Measurements from ENCODE around the gene PROCA1.

The PROCA1 gene, protein sequence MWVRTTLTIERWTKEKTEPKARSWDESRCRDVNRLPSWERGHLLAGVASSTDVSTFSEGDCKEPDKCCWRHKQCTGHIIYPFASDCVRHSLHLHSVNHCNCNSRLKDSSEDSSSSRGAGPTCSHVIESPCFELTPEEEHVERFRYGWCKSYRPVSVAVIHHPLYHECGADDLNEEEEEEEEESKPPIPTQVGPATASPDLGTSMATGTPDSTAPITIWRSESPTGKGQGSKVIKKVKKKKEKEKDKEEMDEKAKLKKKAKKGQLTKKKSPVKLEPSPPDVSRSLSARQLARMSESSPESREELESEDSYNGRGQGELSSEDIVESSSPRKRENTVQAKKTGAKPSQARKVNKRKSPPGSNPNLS

DNA sequence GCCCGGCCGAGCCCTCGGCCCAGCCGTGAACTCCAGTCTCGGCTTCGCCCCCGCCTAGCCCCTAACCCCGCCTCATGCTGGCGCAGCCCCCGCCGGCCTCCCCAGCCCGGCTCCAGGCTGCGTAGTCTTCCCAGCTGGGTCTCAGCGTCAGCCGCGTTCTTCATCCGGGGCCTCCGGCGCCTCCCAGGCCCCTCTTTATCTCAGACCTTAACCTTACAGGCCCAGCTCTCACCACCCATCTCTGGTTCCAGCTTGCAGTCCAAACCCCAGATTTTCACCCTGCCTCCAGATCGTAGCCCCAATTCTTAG lies at the start of gene PROCA1:
Gene PROCA1, minus strand, starts transcription at position 166 of the 309 bp plus-strand sequence. CDS start 228 bp downstream, outside the sequence.
- DNase-seq, result no peak

DNA sequence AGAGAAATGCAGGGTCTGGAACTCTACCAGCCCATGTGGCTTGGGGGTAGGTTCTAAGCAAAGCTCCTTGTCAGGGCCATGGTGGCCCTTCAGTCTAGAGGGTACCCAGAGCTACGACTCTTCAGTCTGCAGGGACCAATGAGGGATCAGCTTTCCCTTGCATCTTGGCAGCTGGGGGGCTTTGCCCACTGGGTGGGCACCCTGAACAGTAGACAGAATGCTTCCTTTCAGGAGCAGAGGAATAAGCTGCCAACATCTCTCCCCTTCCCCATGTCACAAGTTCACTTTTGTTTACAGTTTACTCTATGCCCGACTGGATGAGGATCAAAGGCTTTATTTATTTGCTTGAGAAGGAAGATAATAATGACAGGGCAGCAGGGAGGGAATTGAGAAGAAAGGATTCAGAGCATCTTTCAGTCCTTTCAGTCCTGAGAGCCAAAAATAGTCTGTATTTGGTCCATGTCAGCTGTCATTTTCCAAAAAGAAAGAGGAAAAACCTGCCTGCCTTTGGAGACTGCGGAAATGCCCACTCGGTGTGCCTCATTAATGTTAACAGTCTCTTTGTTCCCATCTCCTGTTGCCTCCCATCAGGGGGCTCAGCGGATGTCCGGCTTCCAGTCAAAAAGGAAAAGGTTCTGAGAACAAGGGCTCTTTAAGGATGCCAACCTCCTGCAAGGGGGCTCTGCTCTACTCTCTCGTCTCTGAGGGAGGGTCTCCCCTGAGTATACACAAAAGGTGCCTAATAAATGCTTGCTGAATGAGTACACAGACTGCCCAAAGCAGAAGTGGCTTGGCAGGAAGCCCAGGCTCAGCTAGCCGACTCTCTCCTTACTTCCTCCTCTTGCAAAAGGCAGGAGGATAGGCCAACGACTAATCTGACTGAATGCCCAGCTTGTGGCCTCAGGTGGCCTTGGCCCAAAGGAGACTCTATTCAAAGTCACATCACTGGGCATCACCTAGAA lies 49.2 kb upstream of the PROCA1 start:
- DNase-seq, result peak; percentile 53

DNA sequence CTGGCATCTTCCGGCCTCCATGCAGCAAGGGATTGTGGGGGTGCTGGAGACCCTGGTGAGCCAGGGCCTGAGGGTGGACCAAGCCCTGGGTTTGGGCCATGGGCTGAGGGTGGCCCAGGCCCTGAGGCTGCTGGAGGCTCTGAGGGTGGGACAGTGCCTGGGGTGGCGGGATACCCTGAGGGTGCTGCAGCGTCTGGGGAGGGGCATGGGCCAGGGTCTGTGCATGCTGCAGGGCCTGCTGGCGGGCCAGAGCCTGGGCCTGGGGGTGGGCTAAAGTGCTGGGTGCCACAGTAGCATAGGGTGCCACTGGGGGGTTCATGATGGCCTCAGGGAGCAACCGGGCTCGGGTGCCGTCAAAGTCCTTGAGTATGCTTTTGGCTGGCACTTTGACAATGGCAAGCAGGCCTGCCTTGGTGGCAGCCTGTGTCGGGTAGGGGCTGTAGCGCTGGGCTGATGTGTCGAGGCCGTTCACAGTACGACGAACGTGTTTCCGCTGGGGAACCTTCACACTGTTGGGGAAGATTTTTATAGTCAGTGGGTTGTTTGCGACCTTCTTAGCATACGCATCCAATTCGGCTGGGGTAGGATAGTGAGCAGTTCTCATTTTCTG lies 47.7 kb upstream of the PROCA1 start:
- no peak for DNase-seq

DNA sequence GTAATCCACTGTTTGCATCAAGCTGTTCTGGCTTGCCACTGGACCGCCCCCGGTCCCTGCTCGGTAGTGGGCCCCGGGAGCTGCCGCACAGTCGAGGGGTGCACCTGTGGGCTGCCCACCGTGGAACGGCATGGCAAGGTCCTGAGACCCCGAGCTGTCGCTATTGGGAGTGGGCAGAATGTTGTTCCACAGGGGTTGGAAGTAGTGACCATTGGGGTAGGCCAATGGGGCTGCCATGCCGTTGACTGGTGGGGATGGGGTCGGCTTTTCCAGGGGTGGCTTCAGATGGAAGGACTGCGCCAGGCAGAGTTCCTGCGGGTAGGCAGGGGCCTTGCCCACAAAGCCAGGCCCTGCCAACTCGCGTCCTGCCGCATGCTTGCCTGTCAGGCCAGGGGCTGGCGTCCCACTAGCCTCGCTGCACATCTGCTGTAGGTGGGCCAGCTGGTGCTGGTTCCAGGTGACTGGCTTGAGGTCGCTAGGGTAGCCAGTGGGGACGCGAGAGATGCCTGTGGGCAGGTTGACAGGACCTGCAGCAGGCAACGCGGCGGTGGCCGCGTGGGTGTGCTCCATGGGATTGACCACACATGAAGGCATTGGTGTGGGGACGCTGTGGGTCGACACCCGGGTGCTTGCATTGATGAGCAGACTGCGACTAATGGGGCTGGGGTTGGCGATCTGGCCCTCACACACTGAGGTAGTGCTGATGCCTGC lies 46.9 kb upstream of the PROCA1 start:
- no peak for DNase-seq

DNA sequence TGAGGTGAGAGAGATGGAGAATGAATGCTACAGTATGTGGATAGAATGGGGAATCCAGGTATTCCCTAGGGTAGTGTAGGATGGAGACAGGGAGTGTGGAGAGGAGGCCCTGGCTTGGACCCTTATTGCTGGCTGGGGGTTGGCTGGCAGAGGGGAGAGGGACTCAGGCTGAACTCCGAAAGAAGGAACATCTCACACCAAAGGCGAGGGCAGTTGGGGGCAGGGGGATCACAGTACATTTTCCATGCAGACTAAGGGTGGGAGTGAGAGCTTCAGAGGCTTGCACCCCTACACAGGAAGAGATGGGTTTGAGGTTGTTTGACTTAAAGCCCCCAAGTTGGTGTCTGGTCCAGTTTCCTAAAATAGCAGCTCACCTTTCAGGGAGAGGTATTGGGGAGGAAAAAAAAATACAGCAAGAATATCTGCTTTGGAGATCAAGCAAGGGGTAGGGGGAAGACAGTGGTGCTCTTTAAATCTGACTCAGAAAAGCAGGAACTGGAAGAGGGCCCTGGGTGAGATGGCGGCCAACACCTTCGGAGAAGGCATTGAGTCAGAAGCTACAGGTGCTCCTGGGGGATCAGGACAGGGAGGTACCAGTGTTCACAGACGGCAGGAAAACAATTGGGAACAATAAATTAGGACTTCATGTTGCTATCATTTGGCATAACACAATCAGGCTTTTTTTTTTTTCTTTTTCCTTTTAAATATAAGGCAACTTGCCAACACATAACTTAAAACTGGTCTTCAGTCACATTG lies 44.5 kb upstream of the PROCA1 start:
- no peak for DNase-seq

DNA sequence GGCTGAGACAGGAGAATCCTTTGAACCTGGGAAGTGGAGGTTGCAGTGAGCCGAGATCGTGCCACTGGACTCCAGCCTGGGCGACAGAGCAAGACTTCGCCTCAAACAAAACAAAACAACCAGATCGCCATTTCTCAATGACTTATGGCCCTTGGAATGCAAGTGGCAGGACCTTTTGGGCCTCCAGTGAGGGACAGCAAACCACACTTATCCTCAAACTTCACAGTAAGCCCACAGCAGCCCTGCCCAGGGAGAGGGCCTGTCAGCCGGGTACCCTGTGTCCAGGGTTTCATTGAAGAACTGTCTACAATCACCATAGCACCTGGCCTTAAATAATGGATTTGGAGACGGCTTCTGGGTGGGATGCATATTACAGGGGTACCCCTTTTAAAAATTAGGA lies 43.8 kb upstream of the PROCA1 start:
- DNase-seq, result no peak

DNA sequence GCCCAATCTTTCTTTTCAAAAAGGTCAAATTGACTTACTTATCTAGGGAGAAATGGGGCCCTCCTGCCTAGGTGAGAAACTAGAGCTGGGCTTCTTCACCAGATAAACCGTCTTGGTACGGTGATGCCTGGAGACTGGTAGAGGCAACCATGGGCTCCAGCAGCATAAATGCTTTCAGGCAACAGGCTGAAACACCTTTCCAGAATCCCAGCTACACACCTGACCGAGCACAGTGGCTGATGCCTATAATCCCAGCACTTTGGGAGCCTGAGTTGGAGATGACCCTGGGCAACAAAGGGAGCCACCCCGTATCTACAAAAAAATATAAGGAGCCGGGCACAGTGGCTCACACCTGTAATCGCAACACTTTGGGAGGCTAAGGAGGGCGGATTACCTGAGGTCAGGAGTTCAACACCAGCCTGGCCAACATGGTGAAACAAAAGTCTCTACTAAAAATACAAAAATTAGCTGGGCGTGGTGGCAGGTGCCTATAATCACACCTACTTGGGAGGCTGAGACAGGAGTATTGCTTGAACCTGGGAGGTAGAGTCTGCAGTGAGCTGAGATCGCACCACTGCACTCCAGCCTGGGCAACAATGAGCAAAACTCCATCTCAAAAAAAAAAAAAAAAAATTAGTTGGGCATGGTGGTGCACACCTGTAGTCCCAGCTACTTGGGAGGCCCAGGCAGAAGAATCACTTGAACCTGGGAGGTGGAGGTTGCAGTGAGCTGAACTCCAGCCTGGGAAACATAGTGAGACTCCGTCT lies 40.1 kb upstream of the PROCA1 start:
- DNase-seq, result no peak

DNA sequence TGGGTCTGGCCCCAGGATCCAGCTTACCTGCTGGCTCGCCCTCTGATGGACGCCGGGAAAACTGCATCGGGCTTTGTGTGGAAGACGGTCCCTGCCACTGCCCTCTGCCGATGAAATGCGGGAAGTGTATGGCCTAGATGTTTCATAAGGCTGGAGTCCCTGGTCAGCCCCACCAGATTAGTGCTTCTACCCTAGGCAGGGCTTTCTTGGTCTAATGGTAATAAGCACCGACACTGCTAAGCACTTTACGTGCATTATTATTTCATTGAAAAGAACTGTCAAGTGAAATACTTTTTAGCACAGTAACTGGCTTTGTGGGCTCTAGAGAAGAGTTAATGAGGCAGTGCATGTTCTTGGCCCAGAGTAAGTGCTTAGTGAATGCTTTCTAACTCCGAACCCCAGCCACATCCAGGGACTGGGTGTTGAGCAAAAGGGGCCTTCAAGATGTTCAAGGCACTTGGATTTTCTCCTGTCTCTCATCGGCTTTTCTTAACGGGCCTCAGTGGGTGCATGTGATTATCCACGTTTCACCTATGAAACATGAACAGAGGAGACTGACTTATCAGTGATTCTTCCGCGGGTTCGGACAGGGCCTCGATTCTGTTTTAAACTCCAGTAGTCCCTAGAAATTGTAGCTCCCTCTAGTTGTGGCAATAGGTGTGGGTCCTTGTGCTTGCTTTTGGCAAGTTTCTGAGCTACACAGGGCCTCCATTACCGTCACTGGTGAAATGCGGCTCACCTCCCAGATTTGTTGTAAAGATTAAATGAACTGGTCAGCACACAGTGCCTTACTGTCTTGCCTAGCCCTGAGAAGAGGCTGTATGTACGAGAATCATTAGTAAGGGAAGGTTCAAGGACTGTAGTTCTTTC lies 38.7 kb upstream of the PROCA1 start:
- DNase-seq, result peak; percentile 28

DNA sequence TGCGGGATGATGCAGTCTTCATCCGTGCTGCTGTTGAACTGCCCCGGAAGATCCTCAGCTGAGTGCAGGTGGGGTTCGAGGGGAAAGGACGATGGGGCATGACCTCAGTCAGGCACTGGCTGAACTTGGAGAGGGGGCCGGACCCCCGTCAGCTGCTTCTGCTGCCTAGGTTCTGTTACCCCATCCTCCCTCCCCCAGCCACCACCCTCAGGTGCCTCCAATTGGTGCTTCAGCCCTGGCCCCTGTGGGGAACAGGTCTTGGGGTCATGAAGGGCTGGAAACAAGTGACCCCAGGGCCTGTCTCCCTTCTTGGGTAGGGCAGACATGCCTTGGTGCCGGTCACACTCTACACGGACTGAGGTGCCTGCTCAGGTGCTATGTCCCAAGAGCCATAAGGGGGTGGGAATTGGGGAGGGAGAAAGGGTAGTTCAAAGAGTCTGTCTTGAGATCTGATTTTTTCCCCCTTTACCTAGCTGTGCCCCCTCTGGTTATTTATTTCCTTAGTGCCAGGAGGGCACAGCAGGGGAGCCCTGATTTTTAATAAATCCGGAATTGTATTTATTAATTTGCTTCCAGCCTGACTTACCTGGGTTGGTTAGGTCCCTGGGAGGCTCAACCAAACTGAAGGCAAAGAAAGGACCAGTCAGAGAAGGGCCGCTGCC lies 38.0 kb upstream of the PROCA1 start:
- no peak for DNase-seq

DNA sequence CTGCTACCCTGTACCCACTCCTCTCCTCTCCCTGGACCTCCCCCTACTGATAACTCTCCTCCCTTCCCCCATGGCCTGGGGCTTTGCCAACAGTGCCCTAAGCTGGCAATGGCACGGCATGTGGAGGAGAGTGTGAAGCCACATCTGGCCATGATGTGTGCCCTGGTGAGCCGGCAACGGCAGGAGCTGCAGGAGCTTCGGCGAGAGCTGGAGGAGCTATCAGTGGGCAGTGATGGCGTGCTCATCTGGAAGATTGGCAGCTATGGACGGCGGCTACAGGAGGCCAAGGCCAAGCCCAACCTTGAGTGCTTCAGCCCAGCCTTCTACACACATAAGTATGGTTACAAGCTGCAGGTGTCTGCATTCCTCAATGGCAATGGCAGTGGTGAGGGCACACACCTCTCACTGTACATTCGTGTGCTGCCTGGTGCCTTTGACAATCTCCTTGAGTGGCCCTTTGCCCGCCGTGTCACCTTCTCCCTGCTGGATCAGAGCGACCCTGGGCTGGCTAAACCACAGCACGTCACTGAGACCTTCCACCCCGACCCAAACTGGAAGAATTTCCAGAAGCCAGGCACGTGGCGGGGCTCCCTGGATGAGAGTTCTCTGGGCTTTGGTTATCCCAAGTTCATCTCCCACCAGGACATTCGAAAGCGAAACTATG lies 37.3 kb upstream of the PROCA1 start:
- no peak for DNase-seq

DNA sequence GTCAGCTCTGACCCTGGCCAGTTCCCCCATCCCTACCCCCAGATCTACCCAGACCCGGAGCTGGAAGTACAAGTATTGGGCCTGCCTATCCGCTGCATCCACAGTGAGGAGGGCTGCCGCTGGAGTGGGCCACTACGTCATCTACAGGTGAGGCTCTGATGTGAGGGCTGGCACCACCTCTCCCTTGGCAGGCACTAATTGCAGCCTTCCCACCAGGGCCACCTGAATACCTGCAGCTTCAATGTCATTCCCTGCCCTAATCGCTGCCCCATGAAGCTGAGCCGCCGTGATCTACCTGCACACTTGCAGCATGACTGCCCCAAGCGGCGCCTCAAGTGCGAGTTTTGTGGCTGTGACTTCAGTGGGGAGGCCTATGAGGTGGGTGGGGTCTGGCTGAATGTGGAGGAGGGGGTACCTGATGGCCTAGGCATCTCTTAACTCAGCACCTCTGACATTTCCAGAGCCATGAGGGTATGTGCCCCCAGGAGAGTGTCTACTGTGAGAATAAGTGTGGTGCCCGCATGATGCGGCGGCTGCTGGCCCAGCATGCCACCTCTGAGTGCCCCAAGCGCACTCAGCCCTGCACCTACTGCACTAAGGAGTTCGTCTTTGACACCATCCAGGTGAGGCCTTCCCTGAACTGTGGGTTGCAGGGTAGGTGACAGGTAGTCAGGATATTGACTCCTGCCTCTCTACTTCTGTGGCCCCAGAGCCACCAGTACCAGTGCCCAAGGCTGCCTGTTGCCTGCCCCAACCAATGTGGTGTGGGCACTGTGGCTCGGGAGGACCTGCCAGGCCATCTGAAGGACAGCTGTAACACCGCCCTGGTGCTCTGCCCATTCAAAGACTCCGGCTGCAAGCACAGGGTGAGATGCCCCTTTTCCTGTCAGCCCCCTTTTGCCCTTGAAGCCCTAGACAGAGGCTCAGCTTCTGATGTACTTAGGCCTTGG lies 36.4 kb upstream of the PROCA1 start:
- no peak for DNase-seq

DNA sequence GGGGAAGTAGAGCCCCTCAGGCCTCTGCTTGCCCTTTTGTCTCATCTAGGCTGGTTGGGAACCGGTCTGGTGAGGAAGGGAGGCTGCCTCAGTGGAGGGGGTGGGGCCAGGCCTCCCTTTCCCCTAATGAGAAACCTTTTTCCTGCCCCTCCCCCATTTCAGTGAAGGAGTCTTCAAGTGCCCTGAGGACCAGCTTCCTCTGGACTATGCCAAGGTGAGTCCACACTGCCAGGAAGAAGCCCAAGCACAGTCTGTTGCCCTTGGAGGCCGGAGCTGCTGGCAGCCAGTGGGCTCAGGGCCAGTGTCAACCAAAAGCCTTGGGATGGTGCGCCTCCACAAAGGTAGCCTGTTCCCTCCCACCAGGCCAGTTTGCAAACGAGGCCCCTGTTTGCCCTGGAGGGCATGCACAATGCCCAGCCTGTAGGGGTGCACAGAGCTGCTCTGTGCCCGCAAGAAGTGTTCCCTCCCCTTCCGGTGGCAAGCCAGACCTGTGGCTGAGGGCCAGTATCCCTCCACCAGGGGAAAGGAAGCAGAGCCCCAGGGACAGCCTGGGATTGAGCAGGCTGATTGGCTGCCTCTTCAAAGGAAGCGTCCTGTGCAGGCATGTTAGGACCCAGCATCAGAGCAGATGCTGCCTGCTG lies 35.5 kb upstream of the PROCA1 start:
- DNase-seq, result no peak

DNA sequence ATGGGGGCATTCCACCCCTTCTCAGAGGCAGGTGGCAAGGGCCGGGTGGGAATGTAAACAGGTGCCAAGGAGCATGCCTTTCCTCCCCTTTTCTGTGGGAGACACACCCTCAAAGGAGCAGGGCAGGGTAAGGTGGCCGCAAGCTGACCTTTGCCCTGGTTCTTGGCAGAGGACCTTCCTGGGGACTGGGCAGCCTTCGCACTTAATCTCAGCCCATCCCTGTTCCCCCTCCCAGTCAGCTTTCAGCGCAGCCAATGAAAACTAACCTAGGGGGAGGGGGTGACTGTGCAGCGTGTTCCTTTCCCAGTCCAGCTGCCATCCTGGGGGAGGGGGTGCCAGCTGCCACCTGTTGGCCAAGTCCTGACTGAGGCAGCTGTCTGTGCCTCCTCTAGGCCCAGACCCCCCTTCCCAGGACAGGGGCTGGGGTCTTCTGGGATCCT lies 34.9 kb upstream of the PROCA1 start:
- DNase-seq, result no peak

DNA sequence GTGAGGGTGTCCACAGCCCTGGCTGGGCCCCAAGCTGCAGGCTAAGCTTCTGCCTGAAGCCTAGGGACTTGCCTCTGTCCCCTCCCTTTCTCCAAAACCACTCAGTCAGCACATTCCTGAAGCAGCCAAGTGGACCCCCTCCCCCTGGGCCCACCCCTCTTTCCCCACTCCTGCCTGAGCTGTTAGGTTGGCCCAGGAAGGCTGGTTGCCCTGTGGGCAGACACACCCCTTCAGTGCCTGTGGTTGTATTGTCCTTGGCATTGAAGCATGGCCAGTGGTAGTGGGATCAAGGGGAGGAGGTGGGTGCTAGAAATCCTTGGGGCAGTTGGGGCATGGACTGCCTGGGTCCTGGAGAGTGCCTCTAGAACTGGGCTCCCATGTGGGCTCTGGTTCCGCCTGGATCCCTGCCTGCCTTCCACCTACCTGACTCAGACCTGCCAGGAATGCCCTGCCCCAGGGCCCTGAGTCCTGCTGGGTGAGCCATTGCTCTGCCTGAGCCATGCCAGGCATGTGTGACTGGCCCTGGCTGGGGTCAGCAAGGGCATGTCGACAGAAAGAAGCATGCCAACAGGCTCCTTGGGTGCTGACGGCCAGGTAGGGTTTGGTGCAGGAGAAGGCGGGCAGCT lies 34.2 kb upstream of the PROCA1 start:
- no peak for DNase-seq

DNA sequence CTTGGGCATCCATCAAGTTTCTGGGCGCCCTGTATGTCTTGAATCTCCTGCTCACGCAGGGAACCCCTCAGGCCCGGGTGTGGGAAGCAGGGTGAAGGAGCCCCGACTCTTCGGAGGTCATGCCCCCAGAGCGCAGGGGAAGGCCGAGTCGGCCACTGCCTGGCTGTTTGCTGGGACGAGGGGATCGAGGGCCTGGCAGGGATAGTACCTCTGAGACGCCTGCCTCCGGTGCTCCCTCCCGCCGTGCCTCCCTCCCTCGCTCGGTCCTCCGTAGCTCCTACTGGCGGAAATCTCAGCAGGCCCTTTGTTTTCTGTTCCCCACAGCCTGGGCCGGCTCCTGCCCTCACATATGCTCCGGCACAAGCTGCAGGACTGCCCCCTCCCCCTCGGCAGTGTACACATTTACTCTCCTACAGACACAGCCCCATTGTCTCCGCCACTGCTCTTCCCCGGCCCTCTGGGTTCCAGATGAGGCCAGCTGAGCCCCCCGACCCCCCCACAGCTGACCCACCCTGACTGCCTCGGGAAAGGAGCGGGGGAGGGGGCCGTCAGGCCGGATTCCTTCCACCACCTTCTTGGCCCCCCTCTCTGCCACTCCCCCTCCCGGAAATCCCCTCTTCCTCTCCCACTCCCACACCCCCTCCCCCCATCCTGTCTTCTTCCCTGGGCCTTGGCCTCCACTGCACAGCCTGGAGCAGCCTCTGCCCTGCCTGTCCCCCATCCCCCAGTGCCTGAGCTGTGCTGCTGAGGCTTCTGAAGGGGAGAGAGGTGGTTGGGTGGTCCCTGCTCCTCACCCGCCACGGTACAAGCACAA lies 33.5 kb upstream of the PROCA1 start:
- no peak for DNase-seq
